GM18519 (cell line): ENCODE data around the gene CEP170B.

ENCODE experiments used
- ATAC-seq: cut with Tn5 transposase; IDR thresholded peaks from one replicate; pipeline ENCODE4 v1.9.1; 2021; ENCODE audit warnings: mild to moderate bottlenecking, moderate library complexity; ENCODE audit not compliant: unreplicated experiment, low FRiP score

The CEP170B gene

DNA sequence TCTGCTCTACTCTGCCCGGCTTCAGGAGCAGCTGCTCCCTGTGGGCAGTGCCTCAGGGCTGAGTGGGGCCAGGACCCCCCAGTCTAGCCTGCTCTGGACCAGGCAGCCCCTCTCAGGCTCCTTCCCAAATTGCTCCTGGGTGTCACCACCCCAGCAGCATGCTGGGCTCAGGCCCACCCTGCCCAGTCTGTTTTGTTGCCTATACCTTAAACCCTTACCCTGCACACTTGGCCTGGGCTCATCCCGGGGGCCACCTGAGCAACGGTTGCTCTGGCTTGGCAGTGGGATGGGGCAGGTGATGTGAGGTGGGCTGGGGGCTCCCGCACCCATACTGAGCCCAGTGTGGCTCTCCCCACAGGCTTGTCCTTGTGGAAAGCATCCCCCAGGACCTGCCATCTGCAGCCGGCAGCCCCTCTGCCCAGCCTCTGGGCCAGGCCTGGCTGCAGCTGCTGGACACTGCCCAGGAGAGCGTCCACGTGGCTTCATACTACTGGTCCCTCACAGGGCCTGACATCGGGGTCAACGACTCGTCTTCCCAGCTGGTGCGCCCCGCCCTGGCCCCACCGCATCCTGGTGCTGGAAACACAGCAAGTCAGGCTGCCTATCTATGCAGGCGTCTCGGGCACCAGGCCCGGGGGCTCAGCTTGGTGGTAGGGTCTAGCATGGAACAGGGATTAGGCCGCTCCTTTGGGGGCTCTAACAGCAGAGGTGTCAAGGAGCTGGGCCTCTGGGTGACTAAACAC lies 63.5 kb downstream of the CEP170B start:
- ATAC-seq: no peak

- no peak for ATAC-seq
Measured at GRCh38 chr14:104929268-104930230, 64.5 kb downstream of the CEP170B start.

DNA sequence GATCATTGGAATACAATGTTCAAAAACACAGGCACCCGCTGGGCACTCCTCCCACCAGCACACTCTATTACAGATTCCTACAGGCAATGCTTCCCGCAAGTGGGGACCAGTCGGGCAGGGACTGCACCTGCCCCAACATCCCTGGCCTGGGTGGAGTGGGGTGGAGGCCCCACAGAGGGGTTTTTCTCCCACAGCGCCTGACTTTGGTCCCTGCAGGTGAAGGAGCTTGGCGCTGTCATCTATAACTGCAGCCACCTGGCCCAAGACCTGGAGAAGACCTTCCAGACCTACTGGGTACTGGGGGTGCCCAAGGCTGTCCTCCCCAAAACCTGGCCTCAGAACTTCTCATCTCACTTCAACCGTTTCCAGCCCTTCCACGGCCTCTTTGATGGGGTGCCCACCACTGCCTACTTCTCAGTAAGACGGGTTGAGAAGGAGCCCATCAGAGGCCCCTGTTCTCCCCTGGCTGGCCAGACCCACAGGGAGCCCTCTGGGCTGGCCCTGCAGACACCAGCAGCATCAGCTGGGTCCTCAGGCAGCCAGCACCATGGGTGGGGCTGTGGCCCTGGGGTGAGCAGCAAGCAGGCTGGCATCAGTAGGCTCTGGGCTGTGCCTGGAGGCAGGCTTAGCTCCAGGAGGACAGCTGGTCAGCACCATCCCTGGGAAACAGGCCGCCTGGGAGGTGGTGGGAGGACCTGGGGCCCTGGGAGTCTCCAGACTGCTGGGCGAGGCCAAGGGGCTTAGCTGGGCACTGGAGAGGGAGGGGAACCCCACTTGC lies 65.6 kb downstream of the CEP170B start:
- ATAC-seq: no peak

- ATAC-seq: no peak
Measured at GRCh38 chr14:104931304-104931770, 66.3 kb downstream of the CEP170B start.

DNA sequence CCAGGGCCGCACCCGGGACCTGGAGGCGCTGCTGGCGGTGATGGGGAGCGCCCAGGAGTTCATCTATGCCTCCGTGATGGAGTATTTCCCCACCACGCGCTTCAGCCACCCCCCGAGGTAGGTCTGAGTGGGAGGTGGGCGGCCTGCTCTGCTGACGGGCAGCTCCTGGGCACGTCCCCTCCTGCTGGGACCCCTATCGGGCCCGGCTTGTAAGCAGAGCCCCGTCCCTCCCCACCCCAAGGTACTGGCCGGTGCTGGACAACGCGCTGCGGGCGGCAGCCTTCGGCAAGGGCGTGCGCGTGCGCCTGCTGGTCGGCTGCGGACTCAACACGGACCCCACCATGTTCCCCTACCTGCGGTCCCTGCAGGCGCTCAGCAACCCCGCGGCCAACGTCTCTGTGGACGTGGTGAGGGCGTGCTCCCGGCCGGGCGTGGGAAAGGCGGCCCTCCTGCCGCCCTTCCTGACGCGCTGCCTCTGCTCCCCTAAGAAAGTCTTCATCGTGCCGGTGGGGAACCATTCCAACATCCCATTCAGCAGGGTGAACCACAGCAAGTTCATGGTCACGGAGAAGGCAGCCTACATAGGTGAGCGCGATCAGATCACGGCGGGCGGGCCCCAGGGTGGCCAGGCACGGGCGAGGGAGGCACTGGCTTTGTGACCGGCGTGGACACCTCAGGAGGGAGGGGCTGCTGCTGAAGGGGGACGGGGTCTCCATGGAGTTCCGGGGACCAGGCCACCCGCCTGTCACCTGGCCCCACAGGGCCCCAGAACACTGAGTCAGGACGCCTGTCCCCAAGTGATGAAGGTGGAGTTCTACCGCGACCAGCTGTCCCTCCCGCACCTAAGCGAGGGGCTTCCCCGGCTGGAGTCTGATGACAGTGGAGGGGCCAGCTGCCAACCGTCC lies 67.0 kb downstream of the CEP170B start:
- no peak for ATAC-seq

DNA sequence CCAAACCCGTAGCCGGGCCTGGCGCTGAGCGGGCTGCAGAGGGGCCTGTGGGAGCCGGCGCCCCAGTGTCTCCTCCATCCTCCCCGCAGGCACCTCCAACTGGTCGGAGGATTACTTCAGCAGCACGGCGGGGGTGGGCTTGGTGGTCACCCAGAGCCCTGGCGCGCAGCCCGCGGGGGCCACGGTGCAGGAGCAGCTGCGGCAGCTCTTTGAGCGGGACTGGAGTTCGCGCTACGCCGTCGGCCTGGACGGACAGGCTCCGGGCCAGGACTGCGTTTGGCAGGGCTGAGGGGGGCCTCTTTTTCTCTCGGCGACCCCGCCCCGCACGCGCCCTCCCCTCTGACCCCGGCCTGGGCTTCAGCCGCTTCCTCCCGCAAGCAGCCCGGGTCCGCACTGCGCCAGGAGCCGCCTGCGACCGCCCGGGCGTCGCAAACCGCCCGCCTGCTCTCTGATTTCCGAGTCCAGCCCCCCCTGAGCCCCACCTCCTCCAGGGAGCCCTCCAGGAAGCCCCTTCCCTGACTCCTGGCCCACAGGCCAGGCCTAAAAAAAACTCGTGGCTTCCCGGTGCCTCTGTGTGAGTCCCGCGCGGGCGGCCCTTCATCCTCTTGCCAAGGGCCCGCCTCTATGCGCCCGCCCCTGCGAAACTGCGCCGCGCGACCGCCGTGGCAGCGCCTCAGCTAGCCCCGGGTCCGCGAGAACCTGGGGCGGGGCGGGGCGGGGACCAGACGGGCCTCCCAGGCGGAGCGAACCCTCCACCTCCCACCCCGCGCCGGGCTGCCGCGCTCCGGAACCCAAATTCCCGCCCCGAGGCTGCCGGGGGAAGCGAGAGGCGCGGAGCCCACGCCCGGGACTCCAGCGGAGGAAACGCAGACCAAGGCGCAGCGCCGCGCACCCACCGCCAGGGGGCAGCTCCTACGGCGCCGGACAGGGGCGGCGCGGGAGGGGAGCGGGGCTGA lies 67.9 kb downstream of the CEP170B start:
- no peak for ATAC-seq

GRCh38 chr14:104933746-104934733 lies 69.0 kb downstream of the CEP170B start:
- no peak for ATAC-seq

DNA sequence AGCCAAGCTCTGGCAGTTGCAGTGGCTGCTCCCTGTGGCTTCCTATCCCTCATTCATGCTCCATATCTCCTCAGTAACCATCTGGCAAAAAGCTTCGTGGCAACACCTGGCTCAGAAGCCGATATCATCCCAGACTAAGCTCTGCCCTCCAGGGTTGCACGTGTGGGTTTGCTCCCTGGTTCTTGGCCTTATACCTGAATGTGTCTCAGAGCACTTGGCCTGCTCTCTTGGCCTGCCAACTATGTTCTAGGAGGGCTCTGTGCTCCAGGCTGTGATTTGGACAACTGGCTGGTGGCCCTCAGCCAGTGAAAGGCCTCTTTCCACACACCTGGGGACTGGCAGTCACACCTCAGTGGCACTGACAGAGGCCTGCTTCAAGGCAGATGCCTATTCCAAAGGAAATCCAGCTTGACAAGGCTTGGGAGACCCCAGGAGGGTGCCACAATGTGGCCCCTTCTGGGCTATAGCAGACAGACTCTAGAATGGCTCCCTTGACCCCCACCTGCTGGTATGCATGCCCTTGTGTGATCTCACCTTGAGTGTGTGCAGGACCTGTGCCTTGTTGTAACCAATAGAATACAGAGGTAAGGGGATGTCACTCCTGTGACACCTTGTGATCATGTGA lies 70.1 kb downstream of the CEP170B start:
- no peak for ATAC-seq

DNA sequence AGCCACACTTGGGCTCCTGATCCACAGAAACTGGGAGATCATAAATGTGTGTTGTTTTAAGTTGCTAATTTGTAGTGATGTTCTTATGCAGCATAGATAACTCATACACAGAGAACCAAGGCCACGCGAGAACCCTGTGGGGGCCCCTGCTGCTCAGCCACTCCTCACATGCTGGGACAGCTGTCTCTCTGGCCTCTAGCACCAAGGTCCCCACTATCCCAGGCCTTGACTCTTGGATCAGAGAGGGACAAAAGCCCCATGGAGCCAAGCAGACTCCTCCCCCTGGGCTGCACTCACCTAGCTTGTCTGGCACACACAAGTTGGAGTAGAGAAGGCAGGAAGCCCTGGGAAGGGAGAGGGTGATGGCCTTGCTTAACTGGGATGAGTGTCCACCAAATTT lies 70.9 kb downstream of the CEP170B start:
- ATAC-seq: no peak

GRCh38 chr14:104936361-104937155 lies 71.5 kb downstream of the CEP170B start:
- ATAC-seq: no peak

GRCh38 chr14:104937161-104937560 lies 72.1 kb downstream of the CEP170B start:
- no peak for ATAC-seq

GRCh38 chr14:104937694-104938365 lies 72.8 kb downstream of the CEP170B start:
- ATAC-seq: no peak

- no peak for ATAC-seq
Measured at GRCh38 chr14:104938436-104938835, 73.4 kb downstream of the CEP170B start.

DNA sequence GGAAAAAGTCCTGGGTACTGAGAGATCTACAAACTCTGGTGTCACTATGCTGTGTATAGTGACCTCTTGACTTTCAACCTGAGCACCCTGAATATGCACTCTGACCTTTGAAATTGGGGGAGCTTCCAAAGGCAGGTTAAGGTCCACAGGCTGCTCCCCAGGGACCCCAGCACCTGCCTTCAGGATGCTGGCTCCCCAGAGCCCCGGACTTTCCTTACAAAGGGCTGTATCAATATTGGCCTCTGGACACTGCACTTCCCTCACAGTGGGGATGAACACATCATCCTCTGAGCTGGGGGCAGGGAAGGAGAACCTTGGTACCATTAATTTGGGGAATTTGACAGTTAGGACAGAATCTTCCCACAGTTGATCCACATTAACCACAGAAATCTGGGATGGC lies 73.9 kb downstream of the CEP170B start:
- ATAC-seq: no peak

GRCh38 chr14:104939666-104940410 lies 74.8 kb downstream of the CEP170B start:
- ATAC-seq: no peak
